GM12891 (cell line): ENCODE measurements around the gene CHMP1B.

Source experiments
- POLR2A ChIP-seq: IDR thresholded peaks from 2 replicates; pipeline ENCODE4 v1.6.1; 2011; ENCODE audit warnings: low read depth, low read length, control low read depth
- POLR2AphosphoS5 ChIP-seq: IDR thresholded peaks from 2 replicates; pipeline ENCODE4 v1.6.1; 2011; ENCODE audit warnings: low read depth, low read length, control low read depth

- no peak for TF ChIP-seq POLR2A
- TF ChIP-seq POLR2AphosphoS5: no peak
Observed at GRCh38 chr18:11902522-11903292, 51.5 kb downstream of the CHMP1B start.
